ENCODE results near the gene PDZD2. TPM values are rescaled to one million over a fixed set of nuclear protein-coding genes. Genes with fewer than 3 reads are reported as not detected.

PDZD2 gene
- polyA plus RNA-seq, 3 donors = 0.10 TPM; not detected in 2

GRCh38 chr5:31717561-31717960 lies 78.6 kb downstream of the PDZD2 start:
- WGBS (ENCODE audit: insufficient coverage) = 91% methylated on average over 6 of the region's 7 CpGs
- intact Hi-C loops (cut with micrococcal nuclease) = no loop called here
- no peak overlapping the region for H3K27ac Mint-ChIP-seq

GRCh38 chr5:31720004-31720403 lies 81.1 kb downstream of the PDZD2 start:
- H3K9ac ChIP-seq (ENCODE audit: insufficient read depth, low read length, poor library complexity, severe bottlenecking) = no peak overlapping the region
- no peaks in the 10 kb centered on the region for H3K9me3 ChIP-seq (replicated peaks in 1 of 2; ENCODE audit: control insufficient read depth in 1 of 2, insufficient read depth in 1 of 2, low read length in 2 of 2)
- no peak for TF ChIP-seq CTCF (IDR thresholded peaks at IDR 0.05)
- H3K27me3 Mint-ChIP-seq (ENCODE audit: low read depth in 3 of 3) = no peaks in the 10 kb centered on the region
- no peak overlapping the region for H3K27ac Mint-ChIP-seq
- no peaks in the 10 kb centered on the region for H3K27me3 ChIP-seq (ENCODE audit: control insufficient read depth in 2 of 2, insufficient read depth in 2 of 2, low read length in 2 of 2)
- H3K79me2 ChIP-seq (ENCODE audit: insufficient read depth, low read length) = no peaks in the 10 kb centered on the region
- H4K20me1 ChIP-seq (ENCODE audit: insufficient read depth, low read length) = no peaks in the 10 kb centered on the region
- H3K4me1 Mint-ChIP-seq = no peaks in the 10 kb centered on the region
- no peak overlapping the region for H3K27ac ChIP-seq (ENCODE audit: low read depth in 1 of 2, low read length in 2 of 2)
- no peak for DNase-seq
- intact Hi-C loops (cut with micrococcal nuclease) = no loop called here
- WGBS (ENCODE audit: insufficient coverage) = 100% methylated on average over 1 of the region's 1 CpG
- no peak overlapping the region for H3K4me3 Mint-ChIP-seq
- H3K36me3 ChIP-seq (replicated peaks in 1 of 2; ENCODE audit: control insufficient read depth in 1 of 2, insufficient read depth in 2 of 2, low read length in 2 of 2) = no peaks in the 10 kb centered on the region
- H3K4me1 ChIP-seq (ENCODE audit: control insufficient read depth in 1 of 2, insufficient read depth in 2 of 2, low read length in 2 of 2) = no peaks in the 10 kb centered on the region
- no peak overlapping the region for H3K4me2 ChIP-seq (replicated peaks; ENCODE audit: extremely low read depth, low read length, poor library complexity, severe bottlenecking)
- peaks cover 0 to 4% (median 0%) of the 10 kb centered on the region in 7 donors for H3K9me3 Mint-ChIP-seq
- H3K36me3 Mint-ChIP-seq = no peaks in the 10 kb centered on the region
- peak overlapping the region; percentile 23 for H2AFZ ChIP-seq (ENCODE audit: insufficient read depth, low read depth, low read length, poor library complexity, severe bottlenecking)
- no peak overlapping the region for H3K4me3 ChIP-seq (replicated peaks in 1 of 3; ENCODE audit: low read depth in 2 of 3, low read length in 3 of 3)

More at GRCh38 chr5:31717561-31717960, 78.6 kb downstream of the PDZD2 start:
- no peak for DNase-seq
- Histone ChIP-seq H3K36me3 (replicated peaks in 1 of 2; ENCODE audit: control insufficient read depth in 1 of 2, insufficient read depth in 2 of 2, low read length in 2 of 2) (no peaks in the 10 kb centered on the region), H2AFZ (ENCODE audit: insufficient read depth, low read depth, low read length, poor library complexity, severe bottlenecking) (no peak overlapping the region), H3K4me1 (ENCODE audit: control insufficient read depth in 1 of 2, insufficient read depth in 2 of 2, low read length in 2 of 2) (no peaks in the 10 kb centered on the region), H3K4me2 (replicated peaks; ENCODE audit: extremely low read depth, low read length, poor library complexity, severe bottlenecking) (no peak overlapping the region), H3K79me2 (ENCODE audit: insufficient read depth, low read length) (no peaks in the 10 kb centered on the region), H3K27ac (ENCODE audit: low read depth in 1 of 2, low read length in 2 of 2) (no peak overlapping the region), H4K20me1 (ENCODE audit: insufficient read depth, low read length) (no peaks in the 10 kb centered on the region), H3K9ac (ENCODE audit: insufficient read depth, low read length, poor library complexity, severe bottlenecking) (no peak overlapping the region), H3K4me3 (replicated peaks in 1 of 3; ENCODE audit: low read depth in 2 of 3, low read length in 3 of 3) (no peak overlapping the region), H3K27me3 (ENCODE audit: control insufficient read depth in 2 of 2, insufficient read depth in 2 of 2, low read length in 2 of 2) (no peaks in the 10 kb centered on the region), H3K9me3 (replicated peaks in 1 of 2; ENCODE audit: control insufficient read depth in 1 of 2, insufficient read depth in 1 of 2, low read length in 2 of 2) (no peaks in the 10 kb centered on the region)
- no peak overlapping the region for H3K4me3 Mint-ChIP-seq
- no peaks in the 10 kb centered on the region for H3K36me3 Mint-ChIP-seq
- peaks cover 0 to 4% (median 1%) of the 10 kb centered on the region in 7 donors for H3K9me3 Mint-ChIP-seq
- TF ChIP-seq CTCF (IDR thresholded peaks at IDR 0.05) = no peak
- H3K4me1 Mint-ChIP-seq = no peaks in the 10 kb centered on the region
- no peaks in the 10 kb centered on the region for H3K27me3 Mint-ChIP-seq (ENCODE audit: low read depth in 3 of 3)

Measured in CD14-positive monocyte (primary cell).